Measurements from ENCODE around the gene NOS2.
"Not testable (repeated sequence)": the region's sequence is repeated elsewhere in the genome, so short reads cannot be mapped to it uniquely, and the experiment has no call there.

Gene NOS2

DNA sequence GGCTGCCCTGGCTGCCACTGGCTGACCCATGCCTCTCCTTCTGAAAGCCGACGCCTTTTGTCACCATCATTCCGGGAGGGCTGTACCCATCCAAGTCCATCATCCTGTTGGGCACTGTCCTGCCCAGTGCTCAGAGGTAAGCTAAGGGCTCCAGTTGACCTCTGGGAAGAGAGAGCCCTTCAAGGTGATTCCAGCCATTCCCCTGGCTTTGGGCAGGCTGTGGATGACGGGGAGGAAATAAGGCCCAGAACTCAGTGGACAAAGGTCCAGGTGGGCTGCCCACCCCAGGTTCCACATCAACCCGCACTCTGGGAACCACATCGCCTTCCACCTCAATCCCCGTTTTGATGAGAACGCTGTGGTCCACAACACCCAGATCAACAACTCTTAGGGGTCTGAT, 45.8 kb downstream of the NOS2 start:
- WGBS (ENCODE audit: insufficient coverage, insufficient read length): no CpG with 5 or more reads among the region's 8 CpGs
- no peaks in the 10 kb centered on the region for H3K9me3 ChIP-seq (ENCODE audit: control insufficient read depth, insufficient read depth, low read length)
- H3K27ac ChIP-seq (ENCODE audit: low read length): no peak overlapping the region
- H3K4me1 ChIP-seq (ENCODE audit: control insufficient read depth, insufficient read depth, low read length): no peaks in the 10 kb centered on the region
- H3K27me3 ChIP-seq (ENCODE audit: control insufficient read depth, insufficient read depth, low read length): no peaks in the 10 kb centered on the region
- H3K36me3 ChIP-seq (ENCODE audit: control insufficient read depth, insufficient read depth, low read length): no peaks in the 10 kb centered on the region
- H3K4me3 ChIP-seq (ENCODE audit: low read length): no peak overlapping the region
- no peak for DNase-seq (ENCODE audit: low read depth, low spot score)

DNA sequence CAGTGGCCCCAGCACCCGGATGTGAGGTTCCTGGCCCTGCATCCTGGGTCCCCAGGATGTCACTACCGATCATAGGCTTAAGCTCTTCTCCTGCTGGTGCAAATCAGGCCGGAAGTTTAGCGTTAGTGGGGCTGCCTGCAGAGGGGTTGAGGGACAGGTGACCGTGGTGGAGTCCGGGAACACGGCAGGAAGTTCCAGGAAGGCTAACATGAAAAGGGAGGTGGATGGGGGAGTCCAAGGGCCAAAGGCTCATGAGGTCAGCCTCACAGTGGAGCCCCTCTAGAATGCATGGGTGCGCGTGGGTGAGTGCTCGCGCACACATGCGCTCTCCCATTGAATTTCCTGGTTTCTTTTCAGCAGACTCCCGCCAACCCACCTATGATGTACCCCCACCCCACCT, 46.6 kb downstream of the NOS2 start:
- not testable (repeated sequence) for H3K36me3 ChIP-seq (ENCODE audit: control insufficient read depth, insufficient read depth, low read length); H3K27ac ChIP-seq (ENCODE audit: low read length); H3K4me1 ChIP-seq (ENCODE audit: control insufficient read depth, insufficient read depth, low read length); H3K27me3 ChIP-seq (ENCODE audit: control insufficient read depth, insufficient read depth, low read length); H3K9me3 ChIP-seq (ENCODE audit: control insufficient read depth, insufficient read depth, low read length); H3K4me3 ChIP-seq (ENCODE audit: low read length); DNase-seq (ENCODE audit: low read depth, low spot score)
- no CpG with 5 or more reads among the region's 13 CpGs for WGBS (ENCODE audit: insufficient coverage, insufficient read length)

DNA sequence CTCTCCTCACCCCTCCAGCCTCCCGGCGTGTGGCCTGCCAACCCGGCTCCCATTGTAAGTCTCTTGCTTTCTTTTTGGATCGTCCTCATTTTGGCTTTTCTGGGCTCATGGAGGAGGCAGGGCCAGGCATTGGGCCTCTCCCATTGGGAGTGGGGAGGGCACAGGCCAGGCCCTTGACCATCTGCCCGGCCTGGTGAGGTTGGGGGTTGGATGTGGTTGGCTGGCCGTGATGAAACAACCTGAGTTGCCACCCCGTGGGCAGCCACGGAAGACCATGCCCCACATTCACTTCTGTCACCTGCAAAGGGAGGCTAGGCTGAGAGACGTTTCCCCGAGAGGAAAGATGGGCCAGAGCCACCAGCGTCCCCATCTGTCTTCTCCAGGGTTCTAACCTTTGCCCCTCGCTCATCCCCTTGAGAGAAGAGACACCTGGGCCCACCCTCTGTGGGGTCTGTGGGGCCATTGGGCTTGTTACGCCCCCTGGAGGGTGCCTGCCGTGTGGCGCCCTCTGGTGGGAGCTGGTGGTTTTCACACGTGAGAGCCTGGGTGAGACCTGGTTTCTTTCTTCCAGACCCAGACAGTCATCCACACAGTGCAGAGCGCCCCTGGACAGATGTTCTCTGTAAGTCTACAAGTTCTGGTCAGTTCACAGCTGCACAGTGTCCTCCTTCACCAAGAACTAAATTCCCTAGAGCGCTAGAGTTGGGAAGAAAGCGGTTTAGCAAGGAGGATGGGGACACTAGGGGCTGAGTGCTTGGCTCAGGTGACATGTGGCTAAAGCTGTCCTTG, 47.3 kb downstream of the NOS2 start:
- no CpG with 5 or more reads among the region's 19 CpGs for WGBS (ENCODE audit: insufficient coverage, insufficient read length)
- H3K27ac ChIP-seq (ENCODE audit: low read length); H3K4me1 ChIP-seq (ENCODE audit: control insufficient read depth, insufficient read depth, low read length); H3K27me3 ChIP-seq (ENCODE audit: control insufficient read depth, insufficient read depth, low read length); DNase-seq (ENCODE audit: low read depth, low spot score); H3K9me3 ChIP-seq (ENCODE audit: control insufficient read depth, insufficient read depth, low read length); H3K36me3 ChIP-seq (ENCODE audit: control insufficient read depth, insufficient read depth, low read length); H3K4me3 ChIP-seq (ENCODE audit: low read length): not testable (repeated sequence)

GRCh38 chr17:27751622-27752490, 48.5 kb downstream of the NOS2 start:
- Histone ChIP-seq H3K4me3 (ENCODE audit: low read length) (no peak overlapping the region), H3K36me3 (ENCODE audit: control insufficient read depth, insufficient read depth, low read length) (no peaks in the 10 kb centered on the region), H3K27ac (ENCODE audit: low read length) (no peak overlapping the region), H3K4me1 (ENCODE audit: control insufficient read depth, insufficient read depth, low read length) (peaks cover 1% of the 10 kb centered on the region; the same call in 1 of the 2 replicates), H3K27me3 (ENCODE audit: control insufficient read depth, insufficient read depth, low read length) (no peaks in the 10 kb centered on the region), H3K9me3 (ENCODE audit: control insufficient read depth, insufficient read depth, low read length) (no peaks in the 10 kb centered on the region)
- no peak for DNase-seq (ENCODE audit: low read depth, low spot score)
- no CpG with 5 or more reads among the region's 19 CpGs for WGBS (ENCODE audit: insufficient coverage, insufficient read length)

- DNase-seq (ENCODE audit: low read depth, low spot score): no peak
- Histone ChIP-seq H3K27ac (ENCODE audit: low read length) (no peak overlapping the region), H3K4me1 (ENCODE audit: control insufficient read depth, insufficient read depth, low read length) (peaks cover 1% of the 10 kb centered on the region; the same call in 1 of the 2 replicates), H3K9me3 (ENCODE audit: control insufficient read depth, insufficient read depth, low read length) (no peaks in the 10 kb centered on the region), H3K4me3 (ENCODE audit: low read length) (no peak overlapping the region), H3K36me3 (ENCODE audit: control insufficient read depth, insufficient read depth, low read length) (no peaks in the 10 kb centered on the region), H3K27me3 (ENCODE audit: control insufficient read depth, insufficient read depth, low read length) (no peaks in the 10 kb centered on the region)
- no CpG with 5 or more reads among the region's 8 CpGs for WGBS (ENCODE audit: insufficient coverage, insufficient read length)
These were observed 49.2 kb downstream of the NOS2 start for GRCh38 chr17:27751166-27751565.

- H3K9me3 ChIP-seq (ENCODE audit: control insufficient read depth, insufficient read depth, low read length); H3K4me1 ChIP-seq (ENCODE audit: control insufficient read depth, insufficient read depth, low read length); H3K36me3 ChIP-seq (ENCODE audit: control insufficient read depth, insufficient read depth, low read length); DNase-seq (ENCODE audit: low read depth, low spot score); H3K4me3 ChIP-seq (ENCODE audit: low read length); H3K27ac ChIP-seq (ENCODE audit: low read length); H3K27me3 ChIP-seq (ENCODE audit: control insufficient read depth, insufficient read depth, low read length): not testable (repeated sequence)
- no CpG with 5 or more reads among the region's 15 CpGs for WGBS (ENCODE audit: insufficient coverage, insufficient read length)
These were observed 50.7 kb downstream of the NOS2 start for GRCh38 chr17:27749562-27750150.

- no peak for DNase-seq (ENCODE audit: low read depth, low spot score)
- Histone ChIP-seq H3K9me3 (ENCODE audit: control insufficient read depth, insufficient read depth, low read length) (no peaks in the 10 kb centered on the region), H3K27me3 (ENCODE audit: control insufficient read depth, insufficient read depth, low read length) (no peaks in the 10 kb centered on the region), H3K36me3 (ENCODE audit: control insufficient read depth, insufficient read depth, low read length) (no peaks in the 10 kb centered on the region), H3K27ac (ENCODE audit: low read length) (no peak overlapping the region), H3K4me1 (ENCODE audit: control insufficient read depth, insufficient read depth, low read length) (peaks cover 1% of the 10 kb centered on the region; the same call in 1 of the 2 replicates), H3K4me3 (ENCODE audit: low read length) (no peak overlapping the region)
- no CpG with 5 or more reads among the region's 5 CpGs for WGBS (ENCODE audit: insufficient coverage, insufficient read length)
These were observed 51.9 kb downstream of the NOS2 start for GRCh38 chr17:27748360-27748825.

- Histone ChIP-seq H3K9me3 (ENCODE audit: control insufficient read depth, insufficient read depth, low read length) (no peaks in the 10 kb centered on the region), H3K4me3 (ENCODE audit: low read length) (no peak overlapping the region), H3K27me3 (ENCODE audit: control insufficient read depth, insufficient read depth, low read length) (no peaks in the 10 kb centered on the region), H3K36me3 (ENCODE audit: control insufficient read depth, insufficient read depth, low read length) (no peaks in the 10 kb centered on the region), H3K4me1 (ENCODE audit: control insufficient read depth, insufficient read depth, low read length) (peaks cover 1% of the 10 kb centered on the region; the same call in 1 of the 2 replicates), H3K27ac (ENCODE audit: low read length) (no peak overlapping the region)
- WGBS (ENCODE audit: insufficient coverage, insufficient read length): no CpG with 5 or more reads among the region's 13 CpGs
- peak; percentile 85 for DNase-seq (ENCODE audit: low read depth, low spot score)
These were observed 52.6 kb downstream of the NOS2 start for GRCh38 chr17:27747462-27748359.

- WGBS (ENCODE audit: insufficient coverage, insufficient read length): no CpG with 5 or more reads among the region's 5 CpGs
- H3K4me1 ChIP-seq (ENCODE audit: control insufficient read depth, insufficient read depth, low read length): peaks cover 1% of the 10 kb centered on the region; the same call in 1 of the 2 replicates
- no peak for DNase-seq (ENCODE audit: low read depth, low spot score)
- no peaks in the 10 kb centered on the region for H3K27me3 ChIP-seq (ENCODE audit: control insufficient read depth, insufficient read depth, low read length)
- H3K27ac ChIP-seq (ENCODE audit: low read length): no peak overlapping the region
- H3K36me3 ChIP-seq (ENCODE audit: control insufficient read depth, insufficient read depth, low read length): no peaks in the 10 kb centered on the region
- H3K4me3 ChIP-seq (ENCODE audit: low read length): no peak overlapping the region
- no peaks in the 10 kb centered on the region for H3K9me3 ChIP-seq (ENCODE audit: control insufficient read depth, insufficient read depth, low read length)
These were observed 53.4 kb downstream of the NOS2 start for GRCh38 chr17:27746881-27747280.
